ENCODE measurements around the gene NRP2.

- TF ChIP-seq MYC (CRISPR knock-in tag; IDR thresholded peaks at IDR 0.05; ENCODE audit: borderline replicate concordance): no peak
- TF ChIP-seq BHLHE40 (IDR thresholded peaks at IDR 0.05; ENCODE audit: low read length): no peak
- TF ChIP-seq KLF6 (CRISPR knock-in tag; IDR thresholded peaks at IDR 0.05): no peak
- TF ChIP-seq EHMT2 (IDR thresholded peaks at IDR 0.05; ENCODE audit: borderline replicate concordance, low read depth, low read length): no peak
- no peak for TF ChIP-seq NR1H2 (CRISPR knock-in tag; IDR thresholded peaks at IDR 0.05; ENCODE audit: borderline replicate concordance, low read depth)
- TF ChIP-seq, protein P1, sequence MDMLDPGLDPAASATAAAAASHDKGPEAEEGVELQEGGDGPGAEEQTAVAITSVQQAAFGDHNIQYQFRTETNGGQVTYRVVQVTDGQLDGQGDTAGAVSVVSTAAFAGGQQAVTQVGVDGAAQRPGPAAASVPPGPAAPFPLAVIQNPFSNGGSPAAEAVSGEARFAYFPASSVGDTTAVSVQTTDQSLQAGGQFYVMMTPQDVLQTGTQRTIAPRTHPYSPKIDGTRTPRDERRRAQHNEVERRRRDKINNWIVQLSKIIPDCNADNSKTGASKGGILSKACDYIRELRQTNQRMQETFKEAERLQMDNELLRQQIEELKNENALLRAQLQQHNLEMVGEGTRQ (IDR thresholded peaks at IDR 0.05; ENCODE audit: low read depth, low read length): no peak
- TF ChIP-seq, protein P1 (CRISPR knock-in tag; IDR thresholded peaks at IDR 0.05; ENCODE audit: borderline replicate concordance): no peak
- TF ChIP-seq CBX2 (IDR thresholded peaks at IDR 0.05; ENCODE audit: low read depth, low read length): no peak
- no peak for TF ChIP-seq CBX2 (CRISPR knock-in tag; IDR thresholded peaks at IDR 0.05; ENCODE audit: low read depth)
- no peak for TF ChIP-seq ZNF121 (CRISPR knock-in tag; IDR thresholded peaks at IDR 0.05)
- TF ChIP-seq NFYB (CRISPR knock-in tag; IDR thresholded peaks at IDR 0.05): no peak
Measured at GRCh38 chr2:205637320-205637602, 45.0 kb upstream of the NRP2 start.
